A549 (cell line): ENCODE results near the gene EIF5AL1.

Source experiments
- CEBPB ChIP-seq, 2 experiments: fragments of >200 bp in 1 of 2; sonication (Bioruptor Twin) in 1 of 2; formaldehyde crosslinking in 1 of 2; IDR thresholded peaks; 2 replicates each; pipeline ENCODE4 v1.6.1; 2012 to 2016
- CTCF ChIP-seq: fragments of >200 bp; sonication (Bioruptor Twin); formaldehyde crosslinking; IDR thresholded peaks from 3 replicates; pipeline ENCODE4 v1.5.1; 2016
- HOXA7 ChIP-seq: fragments of 250-450 bp; sonication (Bioruptor Pico); IDR thresholded peaks from 2 replicates; pipeline ENCODE4 v1.5.0; 2020; ENCODE audit warnings: mild to moderate bottlenecking, moderate library complexity
- HOXB5 ChIP-seq: fragments of 250-450 bp; sonication (Bioruptor Pico); IDR thresholded peaks from 2 replicates; pipeline ENCODE4 v1.5.0; 2020; ENCODE audit warnings: mild to moderate bottlenecking, moderate library complexity
- KDM1A ChIP-seq: fragments of 200-600 bp; sonication (generic); IDR thresholded peaks from 2 replicates; pipeline ENCODE4 v1.6.1; 2016; ENCODE audit warnings: low read depth, mild to moderate bottlenecking
- MAX ChIP-seq: IDR thresholded peaks from 2 replicates; pipeline ENCODE4 v1.6.1; 2012
- MYC ChIP-seq: IDR thresholded peaks from 2 replicates; pipeline ENCODE4 v1.6.1; 2012; ENCODE audit warnings: mild to moderate bottlenecking, inconsistent platforms, low read length, improper control_type of control experiment, borderline replicate concordance
- NPAS2 ChIP-seq: fragments of 250-450 bp; sonication (Bioruptor Pico); IDR thresholded peaks from 2 replicates; pipeline ENCODE4 v1.8.0; 2022; ENCODE audit warnings: mild to moderate bottlenecking, moderate library complexity, borderline replicate concordance
- NR3C1 ChIP-seq: fragments of >200 bp; sonication (Bioruptor Twin); formaldehyde crosslinking; IDR thresholded peaks from 3 replicates; pipeline ENCODE4 v1.6.1; 2017
- RAD21 ChIP-seq, 2 experiments: fragments of >200 bp in 1 of 2; sonication (Bioruptor Twin) in 1 of 2; formaldehyde crosslinking in 1 of 2; IDR thresholded peaks in 1 of 2; conservative IDR thresholded peaks in 1 of 2; 2 replicates in 1 of 2; 3 replicates in 1 of 2; pipeline ENCODE4 v1.6.1; 2012 to 2018; ENCODE audit warnings: inconsistent platforms in 1 of 2
- SREBF2 ChIP-seq: fragments of 450-650 bp; IDR thresholded peaks from 2 replicates; pipeline ENCODE4 v1.6.1; 2014; ENCODE audit warnings: mild to moderate bottlenecking, moderate library complexity
- ZNF302 ChIP-seq: fragments of 250-450 bp; sonication (Bioruptor Pico); IDR thresholded peaks from 2 replicates; pipeline ENCODE4 v1.9.0; 2021; ENCODE audit warnings: inconsistent platforms, mild to moderate bottlenecking, moderate library complexity
- TF ChIP-seq, protein P1 (sequence below): fragments of 200-600 bp; sonication (generic); IDR thresholded peaks from 2 replicates; pipeline ENCODE4 v1.6.1; 2016; ENCODE audit warnings: antibody characterized with exemption, mild to moderate bottlenecking, moderate library complexity

DNA sequence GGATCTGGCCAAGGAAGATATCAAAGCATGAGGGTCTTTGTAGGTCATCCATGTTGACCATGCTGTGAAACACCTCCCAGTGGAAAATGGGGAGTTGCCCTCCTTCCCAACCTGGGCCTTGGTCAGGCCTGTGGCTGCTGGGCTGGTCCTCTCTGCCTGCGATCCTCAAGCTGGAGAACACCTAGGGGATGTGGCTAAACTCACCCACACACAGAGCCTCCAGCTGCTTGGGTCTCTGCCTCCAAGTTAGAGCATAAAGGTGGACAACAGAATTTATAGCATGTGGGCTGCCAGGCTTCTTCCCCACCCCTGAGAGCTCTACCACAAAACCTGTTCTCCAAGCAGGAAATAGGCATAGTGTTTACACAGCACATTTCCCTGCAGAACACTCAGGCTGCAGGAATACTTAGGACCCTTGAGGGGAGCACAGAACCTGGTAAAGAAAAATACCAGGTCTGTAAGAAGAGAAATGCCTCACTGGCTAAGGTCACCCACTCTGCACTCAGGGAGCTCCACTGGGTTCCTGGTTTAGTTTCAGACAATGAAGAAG, 47.9 kb downstream of the EIF5AL1 start, which contains the start of gene SFTPA2:
- TF ChIP-seq NPAS2 (CRISPR knock-in tag) (no peak), CTCF (no peak), RAD21 (conservative IDR thresholded peaks at IDR 0.05 in 1 of 2, IDR thresholded peaks at IDR 0.05 in 1 of 2) (no peak), NR3C1 (no peak), MYC (no peak), SREBF2 (no peak), MAX (no peak), HOXB5 (no peak), HOXA7 (no peak), KDM1A (no peak), ZNF302 (CRISPR knock-in tag) (no peak), CEBPB (IDR thresholded peaks at IDR 0.05) (no peak)
- TF ChIP-seq, protein P1, sequence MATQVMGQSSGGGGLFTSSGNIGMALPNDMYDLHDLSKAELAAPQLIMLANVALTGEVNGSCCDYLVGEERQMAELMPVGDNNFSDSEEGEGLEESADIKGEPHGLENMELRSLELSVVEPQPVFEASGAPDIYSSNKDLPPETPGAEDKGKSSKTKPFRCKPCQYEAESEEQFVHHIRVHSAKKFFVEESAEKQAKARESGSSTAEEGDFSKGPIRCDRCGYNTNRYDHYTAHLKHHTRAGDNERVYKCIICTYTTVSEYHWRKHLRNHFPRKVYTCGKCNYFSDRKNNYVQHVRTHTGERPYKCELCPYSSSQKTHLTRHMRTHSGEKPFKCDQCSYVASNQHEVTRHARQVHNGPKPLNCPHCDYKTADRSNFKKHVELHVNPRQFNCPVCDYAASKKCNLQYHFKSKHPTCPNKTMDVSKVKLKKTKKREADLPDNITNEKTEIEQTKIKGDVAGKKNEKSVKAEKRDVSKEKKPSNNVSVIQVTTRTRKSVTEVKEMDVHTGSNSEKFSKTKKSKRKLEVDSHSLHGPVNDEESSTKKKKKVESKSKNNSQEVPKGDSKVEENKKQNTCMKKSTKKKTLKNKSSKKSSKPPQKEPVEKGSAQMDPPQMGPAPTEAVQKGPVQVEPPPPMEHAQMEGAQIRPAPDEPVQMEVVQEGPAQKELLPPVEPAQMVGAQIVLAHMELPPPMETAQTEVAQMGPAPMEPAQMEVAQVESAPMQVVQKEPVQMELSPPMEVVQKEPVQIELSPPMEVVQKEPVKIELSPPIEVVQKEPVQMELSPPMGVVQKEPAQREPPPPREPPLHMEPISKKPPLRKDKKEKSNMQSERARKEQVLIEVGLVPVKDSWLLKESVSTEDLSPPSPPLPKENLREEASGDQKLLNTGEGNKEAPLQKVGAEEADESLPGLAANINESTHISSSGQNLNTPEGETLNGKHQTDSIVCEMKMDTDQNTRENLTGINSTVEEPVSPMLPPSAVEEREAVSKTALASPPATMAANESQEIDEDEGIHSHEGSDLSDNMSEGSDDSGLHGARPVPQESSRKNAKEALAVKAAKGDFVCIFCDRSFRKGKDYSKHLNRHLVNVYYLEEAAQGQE, result no peak
